HFF-Myc (cell line): ENCODE data around the gene MRPL53.
A peak's percentile ranks its signal among the peaks of the same experiment; 100 is the strongest.
"Not testable (repeated sequence)": the region's sequence is repeated elsewhere in the genome, so short reads cannot be mapped to it uniquely, and the experiment has no call there.

ENCODE experiments used
- DNase-seq: peaks from one replicate; pipeline ENCODE4 v3.0.0-alpha.2; 2011; ENCODE audit warnings: low read depth; ENCODE audit errors: extremely low read depth
- H3K4me3 ChIP-seq: replicated peaks from 2 replicates; pipeline ENCODE4 v1.5.1; 2011; ENCODE audit warnings: low read depth, mild to moderate bottlenecking, control low read depth, low read length
- CTCF ChIP-seq: IDR thresholded peaks from 2 replicates; pipeline ENCODE4 v1.5.1; 2012; ENCODE audit warnings: mild to moderate bottlenecking, low read depth, low read length, control low read depth; ENCODE audit errors: missing control alignments

Gene MRPL53

GRCh38 chr2:74462054-74462785 lies 10.3 kb downstream of the MRPL53 start:
- no peak overlapping the region for H3K4me3 ChIP-seq
- DNase-seq = no peak
- no peak for TF ChIP-seq CTCF

GRCh38 chr2:74461187-74462053 lies 11.1 kb downstream of the MRPL53 start:
- peak; percentile 30 for TF ChIP-seq CTCF
- no peak overlapping the region for H3K4me3 ChIP-seq
- no peak for DNase-seq

- DNase-seq, H3K4me3 ChIP-seq: not testable (repeated sequence)
Observed at GRCh38 chr2:74460187-74460586, 12.3 kb downstream of the MRPL53 start.

GRCh38 chr2:74459503-74460118 lies 12.9 kb downstream of the MRPL53 start:
- H3K4me3 ChIP-seq = peak overlapping the region; percentile 92
- DNase-seq = not testable (repeated sequence)

- DNase-seq = no peak
- no peak for TF ChIP-seq CTCF
- peak overlapping the region; percentile 92 for H3K4me3 ChIP-seq
Observed at GRCh38 chr2:74458938-74459363, 13.5 kb downstream of the MRPL53 start.

DNA sequence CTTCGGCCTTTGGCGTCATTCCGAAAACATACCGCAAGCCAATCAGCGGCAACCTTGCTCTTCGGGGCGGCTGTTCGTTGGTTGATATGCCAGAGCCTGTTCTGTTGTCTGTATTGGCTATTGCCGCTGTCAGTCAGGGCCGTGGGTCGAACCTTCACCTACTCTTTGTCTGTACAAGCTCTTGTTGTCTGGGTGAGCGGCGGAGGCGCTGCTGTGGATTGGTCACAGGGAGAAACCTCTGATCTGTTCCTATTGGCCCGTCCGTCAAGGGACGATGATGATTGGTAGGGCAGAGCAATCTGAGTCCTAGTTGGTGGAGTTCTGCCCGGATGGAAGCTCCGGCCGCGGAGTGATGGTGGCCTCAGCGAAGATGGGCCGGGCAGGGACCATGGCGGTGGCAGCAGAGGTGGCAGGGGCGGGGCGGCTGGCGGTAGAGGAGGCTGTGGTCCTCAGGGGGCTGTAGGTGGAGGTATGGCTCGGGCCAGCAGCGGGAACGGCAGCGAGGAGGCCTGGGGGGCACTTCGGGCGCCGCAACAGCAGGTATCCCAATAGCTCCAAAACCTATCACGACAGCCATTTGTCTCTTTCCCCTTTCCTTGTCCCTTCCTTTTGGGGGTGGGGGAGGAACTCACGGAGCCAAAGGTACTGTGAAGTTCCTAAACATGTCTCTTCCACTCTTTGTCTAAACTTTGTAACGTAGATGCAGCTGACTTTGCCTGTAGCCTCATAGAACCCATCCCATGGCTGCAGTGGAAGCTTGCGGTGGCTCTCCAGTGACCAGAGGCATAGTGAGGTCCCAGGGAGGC lies 14.1 kb downstream of the MRPL53 start, which contains the start of gene WBP1:
Gene WBP1 (plus strand): TSS at position 307 of the 806 bp plus-strand sequence. CDS start 165 bp downstream, at position 472.
- H3K4me3 ChIP-seq = peak within 1 kb of the TSS; percentile 92
- no peak for TF ChIP-seq CTCF
- DNase-seq = peak; percentile 100

- no peak for DNase-seq
- TF ChIP-seq CTCF = no peak
- peak overlapping the region; percentile 92 for H3K4me3 ChIP-seq
Observed at GRCh38 chr2:74457549-74458131, 14.8 kb downstream of the MRPL53 start.
